Naive thymus-derived CD4-positive, alpha-beta T cell (primary cell): ENCODE data around the gene MAP1S. TPM values are rescaled to one million over a fixed set of nuclear protein-coding genes. Genes with fewer than 3 reads are reported as not detected.

Experiments
- ATAC-seq: fragments of 150-1000 bp; cut with Tn5 transposase; 2 replicates; pipeline ENCODE4 v1.10.0; 2021; ENCODE audit warnings: mild to moderate bottlenecking, moderate library complexity
- CTCF ChIA-PET: fragments of 350-600 bp; sonication (Branson Sonifier 250); formaldehyde crosslinking; loops from one replicate; lab custom pipeline; 2021; ENCODE audit warnings: antibody characterized with exemption; lab: Charles Lee
- POLR2A ChIA-PET: fragments of 350-600 bp; sonication (Branson Sonifier 250); formaldehyde crosslinking; loops from one replicate; lab custom pipeline; 2021; ENCODE audit warnings: antibody characterized with exemption, inconsistent platforms; lab: Charles Lee
- DNase-seq, 9 donors: peaks; one replicate each; pipeline versions ENCODE4 v3.0.0 to v3.0.0-alpha.2; 2020 to 2022; ENCODE audit warnings: mixed read lengths in 1 of 9
- H3K27ac ChIP-seq: one replicate; pipeline ENCODE4 v1.7.0; 2013; ENCODE audit warnings: mild to moderate bottlenecking, low read depth, low read length, moderate library complexity
- H3K27me3 ChIP-seq, 2 donors: one replicate each; pipeline ENCODE4 v1.7.0; 2013; ENCODE audit warnings: low read length in 2 of 2, mild to moderate bottlenecking in 2 of 2, moderate library complexity in 2 of 2; ENCODE audit not compliant: control insufficient read depth in 2 of 2, insufficient read depth in 2 of 2
- H3K36me3 ChIP-seq, 3 experiments: 1 replicate in 2 of 3; 2 replicates in 1 of 3; pipeline ENCODE4 v1.7.0; 2013; ENCODE audit warnings: low read length in 3 of 3, mild to moderate bottlenecking in 3 of 3, moderate library complexity in 1 of 3; ENCODE audit not compliant: insufficient read depth in 3 of 3, control insufficient read depth in 2 of 3
- H3K4me1 ChIP-seq, 2 donors: one replicate each; pipeline ENCODE4 v1.7.0; 2013; ENCODE audit warnings: low read length in 2 of 2, mild to moderate bottlenecking in 2 of 2, moderate library complexity in 1 of 2; ENCODE audit not compliant: control insufficient read depth in 2 of 2, insufficient read depth in 2 of 2
- H3K4me3 ChIP-seq: 2 replicates; pipeline ENCODE4 v1.7.0; 2013; ENCODE audit warnings: mild to moderate bottlenecking, low read length
- H3K9me3 ChIP-seq, 3 experiments: 1 replicate in 2 of 3; 2 replicates in 1 of 3; pipeline ENCODE4 v1.7.0; 2013; ENCODE audit warnings: low read length in 3 of 3; ENCODE audit not compliant: control insufficient read depth in 2 of 3
- H3K27ac Mint-ChIP-seq, 9 donors: one replicate each; pipeline ENCODE4 v1.8.0; 2020 to 2022; ENCODE audit warnings: mixed read lengths in 9 of 9, mild to moderate bottlenecking in 8 of 9, moderate library complexity in 5 of 9, inconsistent platforms in 2 of 9
- H3K27me3 Mint-ChIP-seq, 5 donors: one replicate each; pipeline ENCODE4 v1.8.0; 2021 to 2022; ENCODE audit warnings: mixed read lengths in 5 of 5, mild to moderate bottlenecking in 1 of 5
- H3K36me3 Mint-ChIP-seq, 5 donors: one replicate each; pipeline ENCODE4 v1.8.0; 2020 to 2022; ENCODE audit warnings: mixed read lengths in 5 of 5, mild to moderate bottlenecking in 3 of 5, inconsistent platforms in 1 of 5
- H3K4me1 Mint-ChIP-seq, 7 donors: one replicate each; pipeline ENCODE4 v1.8.0; 2020 to 2022; ENCODE audit warnings: mixed read lengths in 7 of 7, mild to moderate bottlenecking in 3 of 7, inconsistent platforms in 1 of 7
- H3K4me3 Mint-ChIP-seq, 10 donors: one replicate each; pipeline ENCODE4 v1.8.0; 2020 to 2022; ENCODE audit warnings: mild to moderate bottlenecking in 10 of 10, mixed read lengths in 10 of 10, moderate library complexity in 6 of 10, inconsistent platforms in 2 of 10
- H3K9me3 Mint-ChIP-seq, 11 donors: one replicate each; pipeline ENCODE4 v1.8.0; 2020 to 2022; ENCODE audit warnings: mixed read lengths in 11 of 11, mild to moderate bottlenecking in 4 of 11, inconsistent platforms in 1 of 11, moderate library complexity in 1 of 11
- intact Hi-C, 2 donors: fragments of 100-400 bp; cut with micrococcal nuclease; formaldehyde crosslinking; loops; one replicate each; pipeline ENCODE4 v1.15.1; 2023
- polyA plus RNA-seq, 2 donors: library from polyadenylated mRNA; unstranded; fragments of 300-500 nt; fragmentation: Illumina TruSeq; gene quantifications; one replicate each; pipeline ENCODE4 v1.2.3, GENCODE V29; 2021
- total RNA-seq, 6 experiments: library from RNA in 5 of 6; stranded (reverse) in 5 of 6; gene quantifications; 1 replicate in 5 of 6; 2 replicates in 1 of 6; pipeline ENCODE4 v1.2.3 and lab custom pipeline; 2021 to 2026

Gene MAP1S
- total and polyA plus RNA-seq, 7 experiments from 2014 or later = 21.9 to 73.8 (median 49.8) TPM

DNA sequence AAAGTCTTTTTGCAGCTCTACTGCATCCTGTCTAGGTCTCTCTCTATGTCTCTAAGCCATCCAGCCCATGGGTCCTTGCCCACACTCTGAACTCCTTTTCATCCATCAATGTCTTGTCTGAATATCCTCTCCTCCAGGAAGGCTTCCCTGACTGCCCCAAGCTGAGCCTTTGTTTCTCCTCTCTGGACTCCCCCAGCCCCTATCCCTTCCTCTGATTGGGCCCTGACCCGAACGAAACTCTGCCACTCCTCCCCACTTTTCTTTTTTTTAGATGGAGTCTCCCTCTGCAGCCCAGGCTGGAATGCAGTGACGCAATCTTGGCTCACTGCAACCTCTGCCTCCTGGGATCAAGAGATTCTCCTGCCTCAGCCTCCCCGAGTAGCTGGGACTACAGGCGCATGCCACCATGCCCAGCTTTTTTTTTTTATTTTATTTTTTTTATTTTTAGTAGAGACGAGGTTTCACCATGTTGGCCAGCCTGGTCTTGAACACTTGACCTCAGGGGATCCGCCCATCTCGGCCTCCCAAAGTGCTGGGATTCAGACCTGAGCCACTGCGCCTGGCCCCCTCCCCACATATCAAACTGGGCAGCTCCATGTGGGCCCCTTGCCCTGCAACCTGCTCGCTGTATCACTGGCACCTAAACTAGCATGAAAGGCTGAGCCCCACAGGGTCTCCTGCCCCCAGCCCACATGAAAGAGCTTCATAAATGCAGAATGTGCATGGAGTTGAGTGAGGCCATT is 30.3 kb upstream of the MAP1S start:
- Histone ChIP-seq H3K4me1 (peaks cover 0 to 3% of the 10 kb centered on the region in 2 donors), H3K4me3 (no peak overlapping the region), H3K9me3 (no peaks in the 10 kb centered on the region), H3K27me3 (peaks cover 0 to 16% of the 10 kb centered on the region in 2 donors), H3K27ac (no peak overlapping the region), H3K36me3 (no peaks in the 10 kb centered on the region)
- Mint-ChIP-seq H3K4me1 (peaks cover 5 to 15% (median 12%) of the 10 kb centered on the region in 7 donors), H3K27me3 (peaks cover 55 to 70% (median 60%) of the 10 kb centered on the region in 5 donors), H3K4me3 (peak overlapping the region in 9 of 10 donors; percentile 4 to 77 (median 56)), H3K27ac (peak overlapping the region in 1 of 9 donors; percentile 12), H3K36me3 (peaks cover 0 to 5% (median 4%) of the 10 kb centered on the region in 5 donors), H3K9me3 (peaks cover 0 to 12% (median 3%) of the 10 kb centered on the region in 11 donors)
- ChIA-PET CTCF (interaction anchor here (0.6 to 0.8 kb wide), 3 partner anchors 10 to 225 kb away, joined by 4 to 7 read pairs (median 4); no protein-coding TSS in a partner anchor), POLR2A (no interaction called here)
- DNase-seq (no peak), ATAC-seq (no peak)
- intact Hi-C loops = loop anchor here in 1 of 2 donors (1.0 kb wide), 1 partner anchor 30 kb away; the partner anchor contains the start of gene MAP1S

DNA sequence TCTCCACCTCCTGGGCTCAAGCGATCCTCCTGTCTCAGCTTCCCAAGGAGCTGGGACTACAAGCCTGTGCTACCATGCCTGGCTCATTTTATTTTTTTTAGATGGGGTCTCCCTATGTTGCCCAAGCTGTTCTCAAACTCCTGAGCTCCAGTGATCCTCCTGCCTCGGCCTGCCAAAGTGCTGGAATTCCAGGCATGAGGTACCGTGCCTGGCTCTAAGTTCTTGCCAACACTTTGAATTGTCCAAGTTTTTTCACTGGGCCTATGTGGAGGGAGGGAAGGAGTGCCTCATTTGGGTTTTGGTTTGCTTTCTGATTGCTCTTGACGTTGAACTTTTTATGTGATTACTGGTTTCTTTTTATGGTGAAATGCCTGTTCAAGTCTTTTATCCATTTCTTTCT is 26.7 kb upstream of the MAP1S start:
- Mint-ChIP-seq H3K4me1 (peaks cover 4 to 10% (median 8%) of the 10 kb centered on the region in 7 donors), H3K9me3 (peaks cover 0 to 6% (median 3%) of the 10 kb centered on the region in 11 donors), H3K36me3 (peaks cover 0 to 5% (median 4%) of the 10 kb centered on the region in 5 donors), H3K27ac (no peak overlapping the region), H3K4me3 (no peak overlapping the region), H3K27me3 (peaks cover 37 to 54% (median 45%) of the 10 kb centered on the region in 5 donors)
- peaks cover 0 to 4% of the 10 kb centered on the region in 2 donors for H3K27me3 ChIP-seq
- ATAC-seq (no peak), DNase-seq (no peak)
- H3K27ac ChIP-seq = no peak overlapping the region
- POLR2A ChIA-PET = interaction anchor here (0.9 kb wide), 1 partner anchor 25 kb away, joined by 3 read pairs; no protein-coding TSS in a partner anchor
- CTCF ChIA-PET = no interaction called here
- H3K4me3 ChIP-seq = no peak overlapping the region
- H3K36me3 ChIP-seq = no peaks in the 10 kb centered on the region
- no peaks in the 10 kb centered on the region for H3K9me3 ChIP-seq
- intact Hi-C loops = no loop called here
- H3K4me1 ChIP-seq = no peaks in the 10 kb centered on the region

DNA sequence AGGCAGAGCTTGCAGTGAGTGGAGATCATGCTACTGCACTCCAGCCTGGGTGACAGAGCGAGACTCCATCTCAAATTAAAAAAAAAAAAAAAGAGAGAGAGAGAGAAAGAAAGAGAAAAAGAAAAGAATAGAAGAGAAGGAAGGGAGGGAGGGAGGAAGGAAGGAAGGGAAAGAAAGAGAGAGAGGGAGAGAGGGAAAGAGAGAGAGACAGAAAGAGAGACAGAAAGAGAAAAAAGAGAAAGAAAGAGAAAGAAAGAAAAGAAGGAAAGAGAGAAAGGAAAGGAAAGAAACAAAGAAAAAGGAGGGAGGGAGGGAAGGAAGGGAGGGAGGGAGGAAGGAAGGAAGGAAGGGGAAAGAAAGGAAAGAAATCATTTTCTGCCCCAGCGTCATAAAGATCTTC is 24.1 kb upstream of the MAP1S start:
- Mint-ChIP-seq H3K9me3 (peaks cover 0 to 4% (median 0%) of the 10 kb centered on the region in 11 donors), H3K27ac (no peak overlapping the region), H3K27me3 (peaks cover 20 to 57% (median 38%) of the 10 kb centered on the region in 5 donors), H3K4me1 (no peaks in the 10 kb centered on the region), H3K4me3 (no peak overlapping the region), H3K36me3 (no peaks in the 10 kb centered on the region)
- no peak for DNase-seq
- ChIA-PET CTCF (no interaction called here), POLR2A (no interaction called here)
- Histone ChIP-seq H3K4me3 (no peak overlapping the region), H3K4me1 (no peaks in the 10 kb centered on the region), H3K27ac (no peak overlapping the region), H3K9me3 (no peaks in the 10 kb centered on the region), H3K27me3 (no peaks in the 10 kb centered on the region), H3K36me3 (no peaks in the 10 kb centered on the region)
- intact Hi-C loops = no loop called here
- no peak for ATAC-seq

DNA sequence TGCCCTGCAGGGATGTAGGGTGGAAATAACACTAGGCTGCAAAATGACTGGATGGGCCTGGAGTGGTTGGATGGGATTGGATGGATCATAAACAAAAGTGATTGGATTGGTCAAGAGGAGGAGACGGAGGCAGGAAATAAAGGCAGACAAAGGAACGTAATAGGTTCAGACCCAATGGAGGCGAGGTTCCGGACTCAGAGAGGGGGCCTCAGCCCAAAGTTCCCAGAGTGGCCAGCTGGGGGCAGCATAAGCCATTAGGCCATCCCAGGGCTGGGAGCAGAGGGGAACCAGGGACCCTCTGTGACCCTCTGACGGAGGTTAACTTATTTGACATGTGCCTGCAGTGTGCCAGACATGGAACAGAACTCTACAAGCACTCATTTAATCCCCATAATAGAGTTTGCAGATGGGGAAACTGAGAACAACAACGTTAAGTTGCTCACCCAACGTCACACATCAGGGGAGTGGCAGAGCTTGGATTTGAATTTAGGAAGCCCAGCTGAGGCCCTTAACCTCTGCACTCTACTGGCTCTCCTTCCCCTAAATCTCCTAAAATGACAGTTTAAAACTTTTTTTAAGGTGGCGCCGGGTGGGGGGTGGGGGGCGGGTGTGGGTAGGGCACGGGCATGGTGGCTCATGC is 15.3 kb upstream of the MAP1S start:
- ChIA-PET POLR2A (interaction anchor here (1.7 kb wide), 1 partner anchor 155 kb away, joined by 5 read pairs; the partner anchor contains the start of gene RPL18A), CTCF (interaction anchor here (0.7 to 5.0 kb wide), 12 partner anchors 15 to 156 kb away, joined by 3 to 48 read pairs (median 4); partner anchors contain the start of genes B3GNT3, MAP1S and RPL18A)
- H3K4me3 Mint-ChIP-seq = no peak overlapping the region
- Histone ChIP-seq H3K27me3 (no peaks in the 10 kb centered on the region), H3K9me3 (no peaks in the 10 kb centered on the region), H3K36me3 (no peaks in the 10 kb centered on the region), H3K27ac (no peak overlapping the region), H3K4me1 (no peaks in the 10 kb centered on the region), H3K4me3 (no peak overlapping the region)
- peaks cover 0 to 10% (median 7%) of the 10 kb centered on the region in 5 donors for H3K27me3 Mint-ChIP-seq
- H3K9me3 Mint-ChIP-seq = no peaks in the 10 kb centered on the region
- H3K27ac Mint-ChIP-seq = peak overlapping the region in 1 of 9 donors; percentile 42
- peak; percentile 97 for ATAC-seq
- peak; percentile 51 to 77 (median 65) for DNase-seq
- intact Hi-C loops = loop anchor here (1.0 to 5.0 kb wide), 8 partner anchors 62 to 228 kb away; partner anchors contain the start of gene CCDC124 (in 1 of the 2)
- peaks cover 0 to 5% (median 0%) of the 10 kb centered on the region in 7 donors for H3K4me1 Mint-ChIP-seq
- no peaks in the 10 kb centered on the region for H3K36me3 Mint-ChIP-seq

DNA sequence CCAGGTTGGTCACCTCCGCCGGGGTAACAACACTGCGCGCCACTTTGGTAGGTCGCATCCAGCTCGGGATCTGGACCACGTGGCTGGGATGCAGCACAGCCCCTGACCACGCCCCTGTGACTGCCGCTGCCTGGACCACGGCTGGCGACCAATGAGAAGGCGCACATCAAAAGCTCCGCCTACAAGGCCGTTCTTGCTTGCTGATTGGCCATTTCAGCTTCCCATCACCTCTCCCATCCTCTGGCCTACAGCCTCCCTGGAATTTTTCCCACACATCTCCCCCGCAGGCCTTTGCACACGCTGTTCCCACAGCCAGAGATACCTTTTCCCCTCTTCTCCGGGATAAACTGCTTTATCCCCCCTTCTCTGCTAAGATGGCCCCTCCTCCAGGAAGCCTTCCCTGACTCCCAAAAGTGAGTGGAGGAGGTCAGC is 12.5 kb upstream of the MAP1S start:
- intact Hi-C loops = no loop called here
- no peaks in the 10 kb centered on the region for H3K36me3 ChIP-seq
- Mint-ChIP-seq H3K36me3 (no peaks in the 10 kb centered on the region), H3K4me3 (no peak overlapping the region), H3K4me1 (peaks cover 0 to 5% (median 0%) of the 10 kb centered on the region in 7 donors), H3K9me3 (no peaks in the 10 kb centered on the region), H3K27me3 (peaks cover 0 to 3% (median 0%) of the 10 kb centered on the region in 5 donors), H3K27ac (no peak overlapping the region)
- CTCF ChIA-PET = interaction anchor here (0.6 to 5.0 kb wide), 4 partner anchors 148 to 260 kb away, joined by 3 to 48 read pairs (median 4); partner anchors contain the start of gene RPL18A
- no peaks in the 10 kb centered on the region for H3K27me3 ChIP-seq
- ATAC-seq = no peak
- POLR2A ChIA-PET = no interaction called here
- no peak for DNase-seq
- H3K4me3 ChIP-seq = no peak overlapping the region
- no peaks in the 10 kb centered on the region for H3K9me3 ChIP-seq
- H3K27ac ChIP-seq = no peak overlapping the region
- H3K4me1 ChIP-seq = no peaks in the 10 kb centered on the region

DNA sequence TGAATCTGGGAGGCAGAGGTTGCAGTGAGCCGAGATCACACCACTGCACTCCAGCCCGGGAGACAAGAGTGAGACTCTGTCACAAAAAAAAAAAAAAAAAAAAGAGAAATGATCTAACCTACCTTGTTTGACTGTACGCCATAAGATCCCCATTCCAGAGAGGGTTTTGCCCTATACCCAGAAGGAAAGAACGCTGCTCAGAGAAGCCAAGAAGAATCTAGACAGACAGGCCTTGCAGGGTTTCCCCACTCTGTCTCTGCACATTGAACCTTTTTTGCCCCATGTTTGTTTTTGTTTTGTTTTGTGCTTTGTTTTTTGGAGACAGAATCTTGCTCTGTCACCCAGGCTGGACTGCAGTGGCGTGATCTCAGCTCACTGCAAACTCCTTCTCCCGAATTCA is 7.4 kb upstream of the MAP1S start:
- ChIA-PET POLR2A (no interaction called here), CTCF (no interaction called here)
- H3K27me3 Mint-ChIP-seq = peaks cover 0 to 3% (median 0%) of the 10 kb centered on the region in 5 donors
- intact Hi-C loops = no loop called here
- Histone ChIP-seq H3K9me3 (no peaks in the 10 kb centered on the region), H3K27me3 (no peaks in the 10 kb centered on the region), H3K4me3 (no peak overlapping the region), H3K27ac (no peak overlapping the region), H3K36me3 (no peaks in the 10 kb centered on the region), H3K4me1 (no peaks in the 10 kb centered on the region)
- ATAC-seq (no peak), DNase-seq (no peak)
- peaks cover 0 to under 1% (median 0%) of the 10 kb centered on the region in 7 donors for H3K4me1 Mint-ChIP-seq
- no peak overlapping the region for H3K27ac Mint-ChIP-seq
- H3K9me3 Mint-ChIP-seq = no peaks in the 10 kb centered on the region
- no peak overlapping the region for H3K4me3 Mint-ChIP-seq
- H3K36me3 Mint-ChIP-seq = no peaks in the 10 kb centered on the region
